ENCODE data around the gene EPAS1. TPM values are rescaled to one million over a fixed set of nuclear protein-coding genes. Genes with fewer than 3 reads are reported as not detected.

Gene EPAS1
- total and polyA plus RNA-seq, 2 of the 13 experiments (the other 11 are each of a cell fraction or from before 2014, with no cell fraction given), result 47.1 to 182 TPM

DNA sequence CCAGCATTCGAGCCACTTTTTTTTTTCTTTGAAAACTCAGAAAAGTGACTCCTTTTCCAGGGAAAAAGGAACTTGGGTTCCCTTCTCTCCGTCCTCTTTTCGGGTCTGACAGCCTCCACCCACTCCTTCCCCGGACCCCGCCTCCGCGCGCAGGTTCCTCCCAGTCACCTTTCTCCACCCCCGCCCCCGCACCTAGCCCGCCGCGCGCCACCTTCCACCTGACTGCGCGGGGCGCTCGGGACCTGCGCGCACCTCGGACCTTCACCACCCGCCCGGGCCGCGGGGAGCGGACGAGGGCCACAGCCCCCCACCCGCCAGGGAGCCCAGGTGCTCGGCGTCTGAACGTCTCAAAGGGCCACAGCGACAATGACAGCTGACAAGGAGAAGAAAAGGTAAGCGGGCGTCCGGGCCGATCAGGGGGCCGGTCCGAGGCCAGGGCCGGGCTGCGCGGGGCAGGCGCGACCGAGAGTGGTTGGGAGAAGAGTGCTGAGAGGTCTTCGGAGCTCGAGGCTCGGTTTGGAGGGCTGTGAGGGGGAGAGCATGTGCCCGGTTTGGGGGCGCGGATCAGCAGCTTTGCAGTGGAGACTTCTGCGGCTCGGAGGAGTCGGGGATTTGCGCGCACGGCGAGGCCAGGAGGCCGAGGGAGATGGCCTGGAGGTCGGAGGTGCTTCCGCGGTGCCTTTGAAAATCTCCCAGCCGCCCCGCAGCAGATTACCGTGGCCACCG, 502 bp downstream of the EPAS1 start (continued):
- TF ChIP-seq, protein P1, sequence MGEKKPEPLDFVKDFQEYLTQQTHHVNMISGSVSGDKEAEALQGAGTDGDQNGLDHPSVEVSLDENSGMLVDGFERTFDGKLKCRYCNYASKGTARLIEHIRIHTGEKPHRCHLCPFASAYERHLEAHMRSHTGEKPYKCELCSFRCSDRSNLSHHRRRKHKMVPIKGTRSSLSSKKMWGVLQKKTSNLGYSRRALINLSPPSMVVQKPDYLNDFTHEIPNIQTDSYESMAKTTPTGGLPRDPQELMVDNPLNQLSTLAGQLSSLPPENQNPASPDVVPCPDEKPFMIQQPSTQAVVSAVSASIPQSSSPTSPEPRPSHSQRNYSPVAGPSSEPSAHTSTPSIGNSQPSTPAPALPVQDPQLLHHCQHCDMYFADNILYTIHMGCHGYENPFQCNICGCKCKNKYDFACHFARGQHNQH (CRISPR knock-in tag; IDR thresholded peaks at IDR 0.05), result peak; percentile 49
- TF ChIP-seq, protein P2, sequence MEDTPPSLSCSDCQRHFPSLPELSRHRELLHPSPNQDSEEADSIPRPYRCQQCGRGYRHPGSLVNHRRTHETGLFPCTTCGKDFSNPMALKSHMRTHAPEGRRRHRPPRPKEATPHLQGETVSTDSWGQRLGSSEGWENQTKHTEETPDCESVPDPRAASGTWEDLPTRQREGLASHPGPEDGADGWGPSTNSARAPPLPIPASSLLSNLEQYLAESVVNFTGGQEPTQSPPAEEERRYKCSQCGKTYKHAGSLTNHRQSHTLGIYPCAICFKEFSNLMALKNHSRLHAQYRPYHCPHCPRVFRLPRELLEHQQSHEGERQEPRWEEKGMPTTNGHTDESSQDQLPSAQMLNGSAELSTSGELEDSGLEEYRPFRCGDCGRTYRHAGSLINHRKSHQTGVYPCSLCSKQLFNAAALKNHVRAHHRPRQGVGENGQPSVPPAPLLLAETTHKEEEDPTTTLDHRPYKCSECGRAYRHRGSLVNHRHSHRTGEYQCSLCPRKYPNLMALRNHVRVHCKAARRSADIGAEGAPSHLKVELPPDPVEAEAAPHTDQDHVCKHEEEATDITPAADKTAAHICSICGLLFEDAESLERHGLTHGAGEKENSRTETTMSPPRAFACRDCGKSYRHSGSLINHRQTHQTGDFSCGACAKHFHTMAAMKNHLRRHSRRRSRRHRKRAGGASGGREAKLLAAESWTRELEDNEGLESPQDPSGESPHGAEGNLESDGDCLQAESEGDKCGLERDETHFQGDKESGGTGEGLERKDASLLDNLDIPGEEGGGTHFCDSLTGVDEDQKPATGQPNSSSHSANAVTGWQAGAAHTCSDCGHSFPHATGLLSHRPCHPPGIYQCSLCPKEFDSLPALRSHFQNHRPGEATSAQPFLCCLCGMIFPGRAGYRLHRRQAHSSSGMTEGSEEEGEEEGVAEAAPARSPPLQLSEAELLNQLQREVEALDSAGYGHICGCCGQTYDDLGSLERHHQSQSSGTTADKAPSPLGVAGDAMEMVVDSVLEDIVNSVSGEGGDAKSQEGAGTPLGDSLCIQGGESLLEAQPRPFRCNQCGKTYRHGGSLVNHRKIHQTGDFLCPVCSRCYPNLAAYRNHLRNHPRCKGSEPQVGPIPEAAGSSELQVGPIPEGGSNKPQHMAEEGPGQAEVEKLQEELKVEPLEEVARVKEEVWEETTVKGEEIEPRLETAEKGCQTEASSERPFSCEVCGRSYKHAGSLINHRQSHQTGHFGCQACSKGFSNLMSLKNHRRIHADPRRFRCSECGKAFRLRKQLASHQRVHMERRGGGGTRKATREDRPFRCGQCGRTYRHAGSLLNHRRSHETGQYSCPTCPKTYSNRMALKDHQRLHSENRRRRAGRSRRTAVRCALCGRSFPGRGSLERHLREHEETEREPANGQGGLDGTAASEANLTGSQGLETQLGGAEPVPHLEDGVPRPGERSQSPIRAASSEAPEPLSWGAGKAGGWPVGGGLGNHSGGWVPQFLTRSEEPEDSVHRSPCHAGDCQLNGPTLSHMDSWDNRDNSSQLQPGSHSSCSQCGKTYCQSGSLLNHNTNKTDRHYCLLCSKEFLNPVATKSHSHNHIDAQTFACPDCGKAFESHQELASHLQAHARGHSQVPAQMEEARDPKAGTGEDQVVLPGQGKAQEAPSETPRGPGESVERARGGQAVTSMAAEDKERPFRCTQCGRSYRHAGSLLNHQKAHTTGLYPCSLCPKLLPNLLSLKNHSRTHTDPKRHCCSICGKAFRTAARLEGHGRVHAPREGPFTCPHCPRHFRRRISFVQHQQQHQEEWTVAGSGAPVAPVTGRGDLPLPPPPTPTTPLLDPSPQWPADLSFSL (CRISPR knock-in tag; IDR thresholded peaks at IDR 0.05), result peak; percentile 15; the same call in 1 of the 2 replicates
- TF ChIP-seq ARNT2 (CRISPR knock-in tag; IDR thresholded peaks at IDR 0.05; ENCODE audit: low read depth) (no peak; the same call in none of the 2 replicates), ZKSCAN1 (IDR thresholded peaks at IDR 0.05; ENCODE audit: low read length) (no peak), STAT5B (CRISPR knock-in tag; IDR thresholded peaks at IDR 0.05) (no peak), ZMAT3 (CRISPR knock-in tag; conservative IDR thresholded peaks at IDR 0.05) (peak; percentile 88), ZKSCAN8 (CRISPR knock-in tag; IDR thresholded peaks at IDR 0.05; ENCODE audit: borderline replicate concordance) (0 out of 2 replicates have a peak, but pooled peaks have one; percentile 47), AGO2 (optimal IDR thresholded peaks at IDR 0.05; ENCODE audit: low read depth, low read length) (peak; percentile 80), IRF2 (CRISPR knock-in tag; IDR thresholded peaks at IDR 0.05) (peak; percentile 24; the same call in 1 of the 2 replicates), ZNF75D (CRISPR knock-in tag; IDR thresholded peaks at IDR 0.05; ENCODE audit: borderline replicate concordance) (0 out of 2 replicates have a peak, but pooled peaks have one; percentile 52), DR1 (CRISPR knock-in tag; IDR thresholded peaks at IDR 0.05) (no peak), BCLAF1 (IDR thresholded peaks at IDR 0.05) (no peak), KDM3A (CRISPR knock-in tag; IDR thresholded peaks at IDR 0.05; ENCODE audit: low read depth) (no peak), ZC3H4 (CRISPR knock-in tag; IDR thresholded peaks at IDR 0.05; ENCODE audit: borderline replicate concordance) (no peak)
- TF ChIP-seq, protein P3, sequence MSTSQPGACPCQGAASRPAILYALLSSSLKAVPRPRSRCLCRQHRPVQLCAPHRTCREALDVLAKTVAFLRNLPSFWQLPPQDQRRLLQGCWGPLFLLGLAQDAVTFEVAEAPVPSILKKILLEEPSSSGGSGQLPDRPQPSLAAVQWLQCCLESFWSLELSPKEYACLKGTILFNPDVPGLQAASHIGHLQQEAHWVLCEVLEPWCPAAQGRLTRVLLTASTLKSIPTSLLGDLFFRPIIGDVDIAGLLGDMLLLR (CRISPR knock-in tag; IDR thresholded peaks at IDR 0.05), result no peak
- TF ChIP-seq, protein P4, sequence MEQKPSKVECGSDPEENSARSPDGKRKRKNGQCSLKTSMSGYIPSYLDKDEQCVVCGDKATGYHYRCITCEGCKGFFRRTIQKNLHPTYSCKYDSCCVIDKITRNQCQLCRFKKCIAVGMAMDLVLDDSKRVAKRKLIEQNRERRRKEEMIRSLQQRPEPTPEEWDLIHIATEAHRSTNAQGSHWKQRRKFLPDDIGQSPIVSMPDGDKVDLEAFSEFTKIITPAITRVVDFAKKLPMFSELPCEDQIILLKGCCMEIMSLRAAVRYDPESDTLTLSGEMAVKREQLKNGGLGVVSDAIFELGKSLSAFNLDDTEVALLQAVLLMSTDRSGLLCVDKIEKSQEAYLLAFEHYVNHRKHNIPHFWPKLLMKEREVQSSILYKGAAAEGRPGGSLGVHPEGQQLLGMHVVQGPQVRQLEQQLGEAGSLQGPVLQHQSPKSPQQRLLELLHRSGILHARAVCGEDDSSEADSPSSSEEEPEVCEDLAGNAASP (CRISPR knock-in tag; IDR thresholded peaks at IDR 0.05; ENCODE audit: borderline replicate concordance), result peak; percentile 20
